T-cell (primary cell): ENCODE results near the gene BICD2. TPM values are rescaled to one million over a fixed set of nuclear protein-coding genes. Genes with fewer than 3 reads are reported as not detected.
"Not testable (repeated sequence)": the region's sequence is repeated elsewhere in the genome, so short reads cannot be mapped to it uniquely, and the experiment has no call there.

ENCODE experiments used
- ATAC-seq, 4 experiments: fragments of 200-7000 bp in 3 of 4; fragments of 150-1000 bp in 1 of 4; cut with Tn5 transposase; replicated peaks in 1 of 4; 1 replicate in 3 of 4; 2 replicates in 1 of 4; pipeline ENCODE4 v1.10.0; 2021; ENCODE audit warnings: moderate library complexity in 3 of 4, mild to moderate bottlenecking in 2 of 4, moderate number of reproducible peaks in 1 of 4
- CTCF ChIA-PET, 2 donors: fragments of 300-600 bp; sonication (Branson Sonifier 250); formaldehyde crosslinking; loops; one replicate each; lab custom pipeline; 2022; ENCODE audit warnings: antibody characterized with exemption in 2 of 2; lab: Charles Lee
- POLR2A ChIA-PET, 2 donors: fragments of 300-600 bp; sonication (Branson Sonifier 250); formaldehyde crosslinking; loops; one replicate each; lab custom pipeline; 2022; ENCODE audit warnings: antibody characterized with exemption in 2 of 2; lab: Charles Lee
- DNase-seq, 35 experiments: peaks; one replicate each; pipeline versions ENCODE4 v3.0.0 to v3.0.0-alpha.2; 2013 to 2023
- H3K27ac ChIP-seq: one replicate; pipeline ENCODE4 v1.5.1; 2013; ENCODE audit warnings: low read length
- H3K27me3 ChIP-seq, 2 experiments: replicated peaks in 1 of 2; 1 replicate in 1 of 2; 2 replicates in 1 of 2; pipeline versions ENCODE4 v1.6.1 to v1.7.0; 2013; ENCODE audit warnings: low read length in 1 of 2, mixed read lengths in 1 of 2; ENCODE audit not compliant: control insufficient read depth in 2 of 2, insufficient read depth in 2 of 2; ENCODE audit errors: extremely low read depth in 1 of 2
- H3K36me3 ChIP-seq, 2 donors: 1 replicate in 1 of 2; 2 replicates in 1 of 2; pipeline versions ENCODE4 v1.6.1 to v1.7.0; 2013; ENCODE audit warnings: low read length in 1 of 2; ENCODE audit not compliant: control insufficient read depth in 2 of 2, insufficient read depth in 1 of 2; ENCODE audit errors: extremely low read depth in 1 of 2
- H3K4me1 ChIP-seq, 2 experiments: 1 replicate in 1 of 2; 2 replicates in 1 of 2; pipeline versions ENCODE4 v1.6.1 to v1.7.0; 2013; ENCODE audit warnings: low read length in 2 of 2, mixed read lengths in 1 of 2; ENCODE audit not compliant: insufficient read depth in 2 of 2, control insufficient read depth in 1 of 2; ENCODE audit errors: extremely low read depth in 1 of 2
- H3K4me3 ChIP-seq, 2 donors: 1 replicate in 1 of 2; 2 replicates in 1 of 2; pipeline versions ENCODE4 v1.5.1 to v1.7.0; 2013; ENCODE audit warnings: mild to moderate bottlenecking in 2 of 2, low read length in 1 of 2, moderate library complexity in 1 of 2; ENCODE audit not compliant: control insufficient read depth in 1 of 2; ENCODE audit errors: extremely low read depth in 1 of 2
- H3K9me3 ChIP-seq: 2 replicates; pipeline ENCODE4 v1.7.0; 2013
- H3K27ac Mint-ChIP-seq, 2 donors: one replicate each; pipeline ENCODE4 v1.8.0; 2020 to 2021; ENCODE audit warnings: mild to moderate bottlenecking in 2 of 2, mixed read lengths in 2 of 2
- H3K27me3 Mint-ChIP-seq, 2 donors: one replicate each; pipeline ENCODE4 v1.8.0; 2021 to 2022; ENCODE audit warnings: mixed read lengths in 2 of 2
- H3K36me3 Mint-ChIP-seq: one replicate; pipeline ENCODE4 v1.8.0; 2021; ENCODE audit warnings: mixed read lengths
- H3K4me1 Mint-ChIP-seq, 3 donors: one replicate each; pipeline ENCODE4 v1.8.0; 2020 to 2022; ENCODE audit warnings: mixed read lengths in 3 of 3, mild to moderate bottlenecking in 1 of 3
- H3K4me3 Mint-ChIP-seq, 3 donors: one replicate each; pipeline ENCODE4 v1.8.0; 2020 to 2022; ENCODE audit warnings: mild to moderate bottlenecking in 3 of 3, mixed read lengths in 3 of 3, moderate library complexity in 3 of 3
- H3K9me3 Mint-ChIP-seq, 3 donors: one replicate each; pipeline ENCODE4 v1.8.0; 2020 to 2022; ENCODE audit warnings: mixed read lengths in 3 of 3
- WGBS: methylation state at CpG from one replicate; pipeline ENCODE4 v1.1.5; 2013; ENCODE audit warnings: missing lambda C conversion rate; ENCODE audit not compliant: insufficient coverage; 5-methylcytosine and 5-hydroxymethylcytosine counted together
- total RNA-seq, 35 experiments: library from RNA in 6 of 35; stranded (reverse) in 6 of 35; fragments of 120-200 nt in 1 of 35; gene quantifications; one replicate each; pipeline versions ENCODE4 v1.2.1 to v1.2.4 and lab custom pipeline; 2013 to 2026

BICD2 gene
- total RNA-seq, 5 donors from 2014 or later (not counting 1 experiment from before 2014, with no cell fraction given): 24.1 to 36.6 (median 30.6) TPM

DNA sequence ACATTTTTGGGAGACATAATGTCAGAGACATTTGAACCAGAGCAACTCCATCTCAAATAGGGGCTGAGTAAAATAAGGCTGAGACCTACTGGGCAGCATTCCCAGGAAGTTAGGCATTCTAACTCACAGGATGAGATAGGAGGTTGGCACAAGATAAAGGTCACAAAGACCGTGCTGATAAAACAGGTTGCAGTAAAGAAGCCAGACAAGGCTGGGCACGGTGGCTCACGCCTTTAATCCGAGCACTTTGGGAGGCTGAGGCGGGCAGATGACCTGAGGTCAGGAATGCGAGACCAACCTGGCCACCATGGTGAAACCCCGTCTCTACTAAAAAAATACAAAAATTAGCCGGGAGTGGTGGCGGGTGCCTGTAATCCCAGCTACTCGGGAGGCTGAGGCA is 4.2 kb upstream of the BICD2 start:
- CTCF ChIA-PET, H3K27ac ChIP-seq, H3K9me3 Mint-ChIP-seq, H3K36me3 Mint-ChIP-seq, H3K27me3 Mint-ChIP-seq, DNase-seq, ATAC-seq, H3K27me3 ChIP-seq, H3K9me3 ChIP-seq, H3K4me3 Mint-ChIP-seq, H3K36me3 ChIP-seq, H3K4me3 ChIP-seq: not testable (repeated sequence)
- Mint-ChIP-seq H3K27ac (peak overlapping the region in 1 of 2 donors; percentile 12), H3K4me1 (peaks cover 21 to 37% (median 31%) of the 10 kb centered on the region in 3 donors)
- peaks cover 10 to 24% of the 10 kb centered on the region in 2 experiments for H3K4me1 ChIP-seq
- WGBS: 91% methylated on average over 8 of the region's 10 CpGs
- POLR2A ChIA-PET: interaction anchor here in 1 of 2 donors (0.5 kb wide), 1 partner anchor 714 kb away, joined by 3 read pairs; no protein-coding TSS in a partner anchor

DNA sequence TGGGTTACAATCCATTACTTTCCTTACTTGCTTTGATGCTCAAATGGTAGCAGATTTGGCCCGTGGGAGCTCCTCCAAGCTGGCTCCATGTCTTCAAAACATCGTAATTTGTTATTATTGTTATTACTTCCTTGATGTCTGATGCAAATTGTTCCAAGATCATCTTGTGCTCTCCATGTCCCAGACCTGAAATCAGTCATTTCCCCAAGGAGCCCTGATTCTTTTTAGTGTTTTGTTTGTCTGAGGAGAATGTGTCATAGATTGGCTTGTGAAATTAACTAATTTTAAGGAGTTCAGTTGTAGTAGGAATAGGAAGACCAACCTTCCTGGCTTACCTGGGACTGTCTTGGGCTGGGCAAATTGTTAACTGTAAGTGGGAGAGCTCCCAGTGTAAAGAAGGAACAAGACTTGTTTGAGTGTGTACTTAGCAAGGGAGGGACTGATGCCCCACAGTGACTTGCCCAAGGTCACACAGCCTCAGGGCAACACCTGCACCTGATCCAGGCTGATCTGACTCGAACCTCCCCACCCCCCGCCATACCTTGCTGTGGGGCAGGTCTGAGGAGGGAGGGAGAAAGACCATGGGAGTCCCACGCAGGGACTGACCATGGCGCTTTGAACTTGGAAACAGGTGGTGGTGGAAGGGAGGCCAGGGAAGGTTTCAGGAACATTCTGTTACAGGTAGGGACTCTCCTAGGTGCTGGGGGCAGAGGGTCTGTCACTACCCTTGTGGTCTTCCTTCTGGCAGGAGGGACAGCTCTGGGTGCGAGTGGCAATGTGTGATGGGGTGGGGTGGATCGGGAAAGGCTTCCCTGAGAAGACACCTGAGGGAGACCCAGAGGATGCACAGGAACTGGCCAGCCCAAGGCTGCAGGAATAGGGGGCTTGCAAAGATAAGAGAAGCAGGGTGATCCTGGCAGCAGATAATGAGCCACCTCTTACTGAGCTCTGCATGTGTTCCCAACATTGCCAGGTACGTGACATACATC is 2.7 kb upstream of the BICD2 start:
- Mint-ChIP-seq H3K27me3 (no peaks in the 10 kb centered on the region), H3K36me3 (no peaks in the 10 kb centered on the region), H3K4me1 (peaks cover 35 to 52% (median 46%) of the 10 kb centered on the region in 3 donors), H3K4me3 (peak overlapping the region in 2 of 3 donors; percentile 49 to 92), H3K27ac (peak overlapping the region in 1 of 2 donors; percentile 75), H3K9me3 (no peaks in the 10 kb centered on the region)
- no peaks in the 10 kb centered on the region for H3K9me3 ChIP-seq
- ATAC-seq: no peak
- WGBS: 98% methylated on average over 4 of the region's 9 CpGs
- no peak for DNase-seq
- peaks cover 23 to 39% of the 10 kb centered on the region in 2 experiments for H3K4me1 ChIP-seq
- H3K4me3 ChIP-seq: no peak overlapping the region
- H3K27ac ChIP-seq: no peak overlapping the region
- ChIA-PET POLR2A (no interaction called here), CTCF (interaction anchor here in 1 of 2 donors (0.6 kb wide), 1 partner anchor 25 kb away, joined by 6 read pairs; no protein-coding TSS in a partner anchor)
- H3K27me3 ChIP-seq: no peaks in the 10 kb centered on the region
- H3K36me3 ChIP-seq: no peaks in the 10 kb centered on the region

DNA sequence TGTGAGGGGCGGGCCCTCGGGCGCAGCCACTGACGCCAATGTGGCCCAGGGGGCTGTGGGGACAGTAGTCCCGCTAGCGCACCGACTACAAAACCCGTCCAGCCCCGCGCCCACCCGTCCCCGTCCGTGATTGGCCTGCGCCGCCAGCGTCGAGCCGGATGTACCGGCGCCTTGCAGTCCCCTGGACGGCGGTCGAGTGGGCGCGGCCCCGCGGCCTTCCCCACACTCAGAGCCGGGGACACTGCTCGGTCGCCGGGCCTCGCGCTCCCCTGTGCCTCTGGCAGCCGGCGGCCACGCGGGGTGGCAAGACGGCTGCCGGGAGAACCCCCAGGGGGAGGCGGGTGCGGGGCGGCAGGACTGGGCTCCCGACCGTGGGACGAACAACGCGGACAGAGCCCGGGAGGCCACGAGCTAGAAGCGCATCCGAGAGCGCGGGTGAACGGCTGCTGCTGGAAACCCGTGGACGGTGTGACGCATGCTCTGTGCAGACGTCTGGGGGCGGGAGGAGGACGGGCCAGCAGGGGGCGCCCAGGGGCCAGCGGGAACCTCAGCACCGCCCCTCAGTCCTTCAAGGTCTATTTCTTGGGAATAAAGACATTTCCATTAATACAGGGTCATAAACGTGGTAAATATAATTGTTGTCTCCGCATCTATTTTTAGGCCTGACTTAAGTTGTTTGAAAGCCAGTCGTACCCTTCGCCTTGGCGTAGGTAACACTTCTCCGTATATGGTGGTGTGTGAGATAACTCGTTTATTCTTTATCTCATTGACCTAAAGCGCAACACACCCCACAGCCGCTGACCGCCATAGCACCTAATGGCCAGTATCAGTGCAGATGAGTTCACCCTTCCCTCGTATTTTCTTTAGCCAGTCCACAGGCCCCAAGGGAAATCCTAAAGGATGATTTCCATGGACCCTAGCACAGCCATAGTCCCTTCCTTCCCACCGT is 629 bp upstream of the BICD2 start:
- under 1% methylated on average over 55 of the region's 75 CpGs for WGBS
- DNase-seq: peak; percentile 87 to 99 (median 97)
- H3K4me1 ChIP-seq: peaks cover 21 to 47% of the 10 kb centered on the region in 2 experiments
- peak overlapping the region; percentile 49 to 96 for H3K4me3 ChIP-seq
- no peaks in the 10 kb centered on the region for H3K9me3 ChIP-seq
- POLR2A ChIA-PET: interaction anchor here (0.5 to 1.0 kb wide), 2 partner anchors 95 to 220 kb away, joined by 3 read pairs; partner anchors contain the start of gene IPPK (in 1 of the 2)
- Mint-ChIP-seq H3K9me3 (no peaks in the 10 kb centered on the region), H3K36me3 (no peaks in the 10 kb centered on the region), H3K4me1 (peaks cover 50 to 61% (median 54%) of the 10 kb centered on the region in 3 donors), H3K27ac (peak overlapping the region; percentile 94 to 97), H3K4me3 (peak overlapping the region; percentile 84 to 92 (median 86)), H3K27me3 (no peaks in the 10 kb centered on the region)
- ATAC-seq: peak; percentile 91 to 93 (median 92)
- no peaks in the 10 kb centered on the region for H3K27me3 ChIP-seq
- peaks cover 0 to 4% of the 10 kb centered on the region in 2 donors for H3K36me3 ChIP-seq
- CTCF ChIA-PET: interaction anchor here in 1 of 2 donors (0.7 to 1.4 kb wide), 4 partner anchors 26 to 810 kb away, joined by 3 to 6 read pairs (median 4); no protein-coding TSS in a partner anchor
- H3K27ac ChIP-seq: peak overlapping the region; percentile 97

DNA sequence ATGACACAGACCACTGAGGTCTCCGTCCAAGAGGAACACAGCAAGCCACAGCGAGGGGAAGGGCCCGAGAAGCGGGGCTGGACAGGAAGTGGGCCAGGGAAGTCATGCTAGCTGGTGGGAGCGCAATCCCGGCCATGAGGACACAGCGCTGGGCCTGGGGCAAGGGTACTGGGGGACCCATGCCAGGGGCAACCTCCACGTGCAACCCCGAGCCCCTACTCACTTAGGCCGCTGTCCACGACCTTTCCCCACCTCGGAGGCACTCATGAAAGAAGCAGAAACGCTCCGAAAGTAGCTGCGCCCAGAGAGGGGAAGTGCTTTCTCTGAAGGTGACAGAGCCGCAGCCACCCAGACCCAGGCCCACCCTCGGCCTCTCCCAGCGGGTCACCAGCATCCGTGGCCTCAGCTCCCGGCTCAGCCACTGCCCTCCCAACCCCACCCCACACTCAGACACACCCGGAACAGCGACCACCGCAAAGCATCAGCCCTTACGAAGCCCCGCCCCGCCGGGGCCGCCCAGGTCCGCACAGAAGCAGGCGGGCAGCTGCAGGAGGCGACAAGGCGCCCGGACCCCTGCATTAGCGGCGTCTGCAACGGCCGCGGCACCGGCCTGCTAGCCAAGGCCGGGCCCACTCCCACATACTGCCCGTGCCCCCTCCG is 782 bp downstream of the BICD2 start:
- CTCF ChIA-PET: interaction anchor here (0.6 to 1.4 kb wide), 2 partner anchors 20 to 93 kb away, joined by 6 to 11 read pairs; no protein-coding TSS in a partner anchor

DNA sequence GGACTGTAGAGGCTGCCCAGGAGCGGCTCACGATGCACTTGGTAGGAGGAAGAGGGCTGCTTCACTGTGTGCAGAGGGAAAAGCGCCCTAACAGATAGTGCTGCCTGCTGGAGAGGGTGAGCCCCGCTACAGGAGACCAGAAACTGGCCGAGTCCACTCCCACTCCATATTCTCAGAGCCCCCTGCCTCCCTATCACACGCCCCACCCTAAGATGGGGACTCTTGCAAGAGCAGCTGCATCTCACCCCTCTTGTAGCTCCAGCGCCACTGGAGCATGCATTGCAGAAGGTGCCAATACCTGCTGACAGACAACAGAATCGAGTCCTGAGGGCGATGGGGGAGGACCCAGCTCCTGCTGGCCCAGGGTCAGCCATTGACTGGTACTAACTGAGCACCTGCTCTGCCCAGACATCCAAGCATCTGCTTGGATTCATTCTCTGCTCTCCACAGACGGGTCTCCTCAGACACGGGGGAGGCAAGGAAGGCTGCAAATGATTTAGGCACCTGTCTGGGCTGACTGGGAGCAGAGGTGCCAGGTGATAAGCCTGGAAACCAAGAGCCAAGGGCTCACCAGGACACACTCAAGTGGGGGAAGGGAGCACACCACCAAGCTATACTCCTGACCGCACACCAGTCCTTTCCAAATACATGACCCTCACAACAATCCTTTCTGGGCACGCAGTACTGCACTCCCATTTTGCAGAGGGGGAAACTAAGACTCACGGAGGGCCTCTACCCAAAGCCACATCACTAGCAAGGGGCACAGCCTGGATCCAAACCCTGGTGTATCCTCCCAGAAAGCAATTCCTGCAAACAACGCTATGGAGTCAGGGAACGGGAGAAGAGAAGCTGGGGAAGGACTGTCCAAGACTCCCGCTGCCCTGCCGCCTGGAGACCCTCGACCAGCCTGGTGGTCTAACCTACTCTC is 1.6 kb downstream of the BICD2 start:
- Mint-ChIP-seq H3K4me3 (peak overlapping the region; percentile 92 to 95 (median 92)), H3K27ac (peak overlapping the region; percentile 81 to 83), H3K4me1 (peaks cover 56 to 63% (median 56%) of the 10 kb centered on the region in 3 donors), H3K36me3 (no peaks in the 10 kb centered on the region), H3K9me3 (no peaks in the 10 kb centered on the region), H3K27me3 (no peaks in the 10 kb centered on the region)
- Histone ChIP-seq H3K27me3 (no peaks in the 10 kb centered on the region), H3K9me3 (no peaks in the 10 kb centered on the region), H3K36me3 (peaks cover 0 to 4% of the 10 kb centered on the region in 2 donors), H3K4me3 (peak overlapping the region; percentile 75 to 96), H3K27ac (peak overlapping the region; percentile 48), H3K4me1 (peaks cover 17 to 55% of the 10 kb centered on the region in 2 experiments)
- ChIA-PET POLR2A (no interaction called here), CTCF (interaction anchor here in 1 of 2 donors (0.6 kb wide), 1 partner anchor 21 kb away, joined by 11 read pairs; no protein-coding TSS in a partner anchor)
- DNase-seq (peak in 1 of 35 experiments; percentile 15), ATAC-seq (no peak)
- 67% methylated on average over 15 of the region's 19 CpGs for WGBS

More for the DNA sequence above, 782 bp downstream of the BICD2 start:
- Histone ChIP-seq H3K36me3 (peaks cover 0 to 4% of the 10 kb centered on the region in 2 donors), H3K4me1 (peaks cover 17 to 55% of the 10 kb centered on the region in 2 experiments), H3K27ac (peak overlapping the region; percentile 48), H3K27me3 (no peaks in the 10 kb centered on the region), H3K9me3 (no peaks in the 10 kb centered on the region), H3K4me3 (peak overlapping the region; percentile 75 to 96)
- DNase-seq: peak in 12 of 35 experiments; percentile 3 to 46 (median 16)
- WGBS: under 1% methylated on average over 36 of the region's 42 CpGs
- H3K4me1 Mint-ChIP-seq: peaks cover 56 to 63% (median 56%) of the 10 kb centered on the region in 3 donors
- no peaks in the 10 kb centered on the region for H3K9me3 Mint-ChIP-seq
- H3K27me3 Mint-ChIP-seq: no peaks in the 10 kb centered on the region
- H3K36me3 Mint-ChIP-seq: no peaks in the 10 kb centered on the region
- no peak for ATAC-seq
- H3K4me3 Mint-ChIP-seq: peak overlapping the region; percentile 92 to 95 (median 92)
- POLR2A ChIA-PET: interaction anchor here (0.6 kb wide), 3 partner anchors 112 to 649 kb away, joined by 3 read pairs; partner anchors contain the start of gene SPTLC1 (in 1 of the 2)
- H3K27ac Mint-ChIP-seq: peak overlapping the region; percentile 81 to 83
